ENCODE results near the gene RSKR. TPM values are rescaled to one million over a fixed set of nuclear protein-coding genes. Genes with fewer than 3 reads are reported as not detected.
A peak's percentile ranks its signal among the peaks of the same experiment; 100 is the strongest.
"Not testable (repeated sequence)": the region's sequence is repeated elsewhere in the genome, so short reads cannot be mapped to it uniquely, and the experiment has no call there.

Gene RSKR, protein sequence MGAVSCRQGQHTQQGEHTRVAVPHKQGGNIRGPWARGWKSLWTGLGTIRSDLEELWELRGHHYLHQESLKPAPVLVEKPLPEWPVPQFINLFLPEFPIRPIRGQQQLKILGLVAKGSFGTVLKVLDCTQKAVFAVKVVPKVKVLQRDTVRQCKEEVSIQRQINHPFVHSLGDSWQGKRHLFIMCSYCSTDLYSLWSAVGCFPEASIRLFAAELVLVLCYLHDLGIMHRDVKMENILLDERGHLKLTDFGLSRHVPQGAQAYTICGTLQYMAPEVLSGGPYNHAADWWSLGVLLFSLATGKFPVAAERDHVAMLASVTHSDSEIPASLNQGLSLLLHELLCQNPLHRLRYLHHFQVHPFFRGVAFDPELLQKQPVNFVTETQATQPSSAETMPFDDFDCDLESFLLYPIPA
- total RNA-seq (13.0 TPM), polyA plus RNA-seq (2.4 TPM)

DNA sequence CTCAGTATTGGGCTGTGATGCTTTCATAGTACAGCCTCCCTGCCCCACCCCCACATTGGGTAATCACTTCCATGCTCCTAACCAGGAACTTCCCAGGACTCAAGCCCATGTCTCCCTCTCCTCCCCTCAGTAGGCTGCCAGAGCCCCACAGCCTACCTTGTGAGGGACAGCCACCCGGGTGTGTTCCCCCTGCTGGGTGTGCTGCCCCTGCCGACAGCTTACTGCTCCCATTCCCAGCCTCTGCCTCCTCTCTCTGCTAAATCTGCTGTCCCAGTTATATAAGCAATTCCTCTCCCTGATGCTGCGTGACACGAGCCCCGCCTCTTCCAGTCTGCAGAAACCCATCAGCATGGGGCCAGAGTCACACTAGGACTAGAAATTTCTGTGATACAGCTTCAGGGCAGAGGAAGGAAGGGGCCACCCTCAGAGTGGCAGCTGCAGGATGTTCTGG lies at the start of gene RSKR:
RSKR (minus strand) TSS at position 255 of the 451 bp plus-strand sequence; CDS start at position 231, 24 bp downstream.
- peaks cover 3% of the 10 kb centered on the region for H3K36me3 ChIP-seq (ENCODE audit: insufficient read depth)
- no peaks in the 10 kb centered on the region for H3K4me1 ChIP-seq (ENCODE audit: insufficient read depth)
- DNase-seq (ENCODE audit: extremely low spot score): no peak
- H3K4me3 ChIP-seq (ENCODE audit: low read depth, low read length): no peak within 1 kb of the TSS
- WGBS: 74% methylated on average over 5 of the region's 5 CpGs
- H3K27ac ChIP-seq (ENCODE audit: low read depth): no peak within 1 kb of the TSS

DNA sequence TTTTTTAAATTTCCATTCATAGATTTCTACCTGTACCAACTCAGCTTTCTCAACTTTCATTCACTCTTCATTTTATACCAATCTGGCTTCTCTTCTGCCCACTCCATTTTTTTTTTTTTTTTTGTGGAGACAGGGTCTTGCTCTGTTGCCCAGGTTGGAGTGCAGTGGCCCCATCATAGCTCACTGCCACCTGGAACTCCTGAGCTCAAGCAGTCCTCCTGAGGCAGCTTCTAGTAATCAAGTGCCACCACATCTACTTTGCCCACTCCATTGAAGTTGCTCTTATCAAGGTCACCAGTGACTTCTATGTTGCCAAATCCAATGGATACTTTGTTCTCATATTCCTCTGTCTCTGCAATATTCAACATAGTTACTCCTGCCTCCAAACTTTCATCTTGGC lies 49.7 kb upstream of the RSKR start:
- Histone ChIP-seq H3K4me1 (ENCODE audit: insufficient read depth) (peaks cover 5% of the 10 kb centered on the region), H3K27ac (ENCODE audit: low read depth) (no peak overlapping the region), H3K4me3 (ENCODE audit: low read depth, low read length) (no peak overlapping the region), H3K36me3 (ENCODE audit: insufficient read depth) (peaks cover 2% of the 10 kb centered on the region)
- no peak for DNase-seq (ENCODE audit: extremely low spot score)

DNA sequence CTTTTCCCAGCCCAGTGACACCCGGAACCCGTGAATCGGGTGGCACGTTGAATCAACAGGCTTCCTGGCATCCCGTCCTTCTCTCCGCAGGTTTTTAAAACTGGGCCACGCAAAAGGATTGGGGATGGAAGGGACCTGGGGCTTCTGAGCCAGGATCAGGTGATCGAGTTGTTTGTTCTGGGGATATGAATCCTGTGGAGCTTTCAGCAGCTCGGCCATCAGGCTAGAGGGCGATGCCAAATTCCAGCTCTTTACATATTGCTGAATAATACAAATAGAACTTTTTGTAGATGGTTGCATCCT lies 48.5 kb upstream of the RSKR start:
- Histone ChIP-seq H3K4me1 (ENCODE audit: insufficient read depth) (peaks cover 5% of the 10 kb centered on the region), H3K4me3 (ENCODE audit: low read depth, low read length) (peak overlapping the region; percentile 76), H3K36me3 (ENCODE audit: insufficient read depth) (peaks cover 3% of the 10 kb centered on the region), H3K27ac (ENCODE audit: low read depth) (peak overlapping the region; percentile 98)
- DNase-seq (ENCODE audit: extremely low spot score): no peak
- under 1% methylated on average over 10 of the region's 10 CpGs for WGBS

DNA sequence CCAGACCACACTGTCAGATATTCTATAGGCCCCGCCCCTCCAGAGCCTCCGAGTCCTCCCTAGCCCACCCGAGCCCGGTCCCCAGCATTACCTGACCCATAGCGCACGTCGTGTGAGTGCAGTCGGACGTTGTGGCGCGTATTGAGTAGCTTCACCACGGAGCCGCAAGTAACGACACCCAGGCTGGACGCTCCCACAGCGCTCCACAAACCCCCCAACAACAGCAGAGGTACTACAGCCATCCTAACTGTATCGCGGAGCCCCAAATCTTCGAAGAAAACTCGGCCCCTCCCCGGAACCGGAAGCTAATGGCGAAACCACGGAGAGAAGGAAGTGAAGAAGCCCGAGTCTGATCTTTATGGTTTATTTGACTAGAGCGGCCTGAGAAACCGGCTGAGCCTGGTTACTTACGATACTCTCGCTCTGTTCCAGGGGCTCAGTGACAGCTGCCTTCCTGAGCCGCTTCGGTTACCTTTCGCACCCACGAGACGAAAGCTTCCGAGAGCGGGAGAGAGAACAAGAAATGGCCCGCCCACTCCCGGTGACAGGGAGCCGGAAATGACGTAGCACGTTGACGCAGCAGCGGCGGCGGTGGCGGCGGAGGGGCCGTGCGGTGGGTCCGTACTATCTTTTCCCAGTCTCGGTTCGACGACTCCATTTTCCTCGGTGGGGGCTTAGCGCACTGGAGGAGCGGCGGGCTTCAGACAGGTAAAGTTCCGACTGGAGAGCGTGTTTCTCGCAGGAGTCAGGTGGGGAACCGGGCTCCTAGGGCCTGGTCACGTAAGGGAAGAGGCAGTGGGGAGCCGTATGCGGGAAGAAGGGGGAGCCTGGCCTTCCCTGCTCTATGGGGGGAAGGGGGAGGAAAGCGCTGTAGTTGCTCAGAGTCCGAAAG lies 47.9 kb upstream of the RSKR start, which contains the start of the genes SDF2 and SUPT6H:
SDF2 (minus strand) TSS at position 272 of the 892 bp plus-strand sequence; CDS start at position 242, 30 bp downstream.
SUPT6H (plus strand) TSS at position 571 of the 892 bp plus-strand sequence. CDS start 11,197 bp downstream, outside the sequence.
- peak; percentile 88 for DNase-seq (ENCODE audit: extremely low spot score)
- peak within 1 kb of the TSS; percentile 98 for H3K27ac ChIP-seq (ENCODE audit: low read depth)
- WGBS: under 1% methylated on average over 66 of the region's 66 CpGs
- H3K36me3 ChIP-seq (ENCODE audit: insufficient read depth): peaks cover 3% of the 10 kb centered on the region
- peak within 1 kb of the TSS; percentile 76 for H3K4me3 ChIP-seq (ENCODE audit: low read depth, low read length)
- H3K4me1 ChIP-seq (ENCODE audit: insufficient read depth): peaks cover 5% of the 10 kb centered on the region

DNA sequence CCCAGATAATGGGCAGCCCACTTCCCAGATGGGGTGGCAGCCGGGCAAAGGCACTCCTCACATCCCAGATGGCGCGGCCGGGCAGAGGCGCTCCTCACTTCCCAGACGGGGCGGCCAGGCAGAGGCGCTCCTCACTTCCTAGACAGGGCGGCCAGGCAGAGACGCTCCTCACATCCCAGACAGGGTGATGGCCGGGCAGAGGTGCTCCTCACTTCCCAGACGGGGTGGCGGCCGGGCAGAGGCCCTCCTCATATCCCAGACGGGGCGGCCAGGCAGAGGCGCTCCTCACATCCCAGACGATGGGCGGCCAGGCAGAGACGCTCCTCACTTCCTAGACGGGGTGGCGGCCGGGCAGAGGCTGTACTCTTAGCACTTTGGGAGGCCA lies 45.5 kb upstream of the RSKR start:
- WGBS: 97% methylated on average over 23 of the region's 23 CpGs
- not testable (repeated sequence) for H3K27ac ChIP-seq (ENCODE audit: low read depth); H3K36me3 ChIP-seq (ENCODE audit: insufficient read depth); H3K4me1 ChIP-seq (ENCODE audit: insufficient read depth); H3K4me3 ChIP-seq (ENCODE audit: low read depth, low read length); DNase-seq (ENCODE audit: extremely low spot score)

DNA sequence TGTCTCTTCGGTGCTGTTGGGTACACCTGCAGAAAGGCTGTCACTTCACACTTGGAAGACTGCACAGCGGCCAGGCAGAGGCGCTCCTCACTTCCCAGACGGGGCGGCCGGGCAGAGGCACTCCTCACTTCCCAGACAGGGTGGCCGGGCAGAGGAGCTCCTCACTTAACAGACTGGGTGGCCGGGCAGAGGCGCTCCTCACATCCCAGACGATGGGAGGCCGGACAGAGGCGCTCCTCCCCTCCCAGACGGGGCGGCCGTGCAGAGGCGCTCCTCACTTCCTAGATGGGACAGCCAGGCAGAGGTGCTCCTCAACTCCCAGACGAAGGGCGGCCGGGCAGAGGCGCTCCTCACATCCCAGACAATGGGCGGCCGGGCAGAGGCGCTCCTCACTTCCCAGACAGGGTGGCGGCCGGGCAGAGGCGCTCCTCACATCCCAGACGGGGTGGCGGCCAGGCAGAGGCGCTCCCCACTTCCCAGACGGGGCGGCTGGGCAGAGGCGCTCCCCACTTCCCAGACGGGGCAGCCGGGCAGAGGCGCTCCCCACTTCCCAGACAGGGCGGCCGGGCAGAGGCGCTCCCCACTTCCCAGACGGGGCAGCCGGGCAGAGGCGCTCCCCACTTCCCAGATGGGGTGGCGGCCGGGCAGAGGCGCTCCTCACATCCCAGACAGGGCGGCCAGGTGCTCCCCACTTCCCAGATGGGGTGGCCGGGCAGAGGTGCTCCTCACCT lies 44.9 kb upstream of the RSKR start:
- WGBS: 97% methylated on average over 46 of the region's 46 CpGs
- not testable (repeated sequence) for H3K4me3 ChIP-seq (ENCODE audit: low read depth, low read length); H3K4me1 ChIP-seq (ENCODE audit: insufficient read depth); DNase-seq (ENCODE audit: extremely low spot score); H3K27ac ChIP-seq (ENCODE audit: low read depth); H3K36me3 ChIP-seq (ENCODE audit: insufficient read depth)

DNA sequence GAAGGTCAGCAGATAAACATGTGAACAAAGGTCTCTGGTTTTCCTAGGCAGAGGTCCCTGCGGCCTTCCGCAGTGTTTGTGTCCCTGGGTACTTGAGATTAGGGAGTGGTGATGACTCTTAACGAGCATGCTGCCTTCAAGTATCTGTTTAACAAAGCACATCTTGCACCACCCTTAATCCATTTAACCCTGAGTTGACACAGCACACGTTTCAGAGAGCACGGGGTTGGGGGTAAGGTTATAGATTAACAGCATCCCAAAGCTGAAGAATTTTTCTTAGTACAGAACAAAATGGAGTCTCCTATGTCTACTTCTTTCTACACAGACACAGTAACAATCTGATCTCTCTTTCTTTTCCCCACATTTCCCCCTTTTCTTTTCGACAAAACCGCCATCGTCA lies 44.4 kb upstream of the RSKR start:
- DNase-seq (ENCODE audit: extremely low spot score); H3K36me3 ChIP-seq (ENCODE audit: insufficient read depth): not testable (repeated sequence)
- 92% methylated on average over 6 of the region's 8 CpGs for WGBS

DNA sequence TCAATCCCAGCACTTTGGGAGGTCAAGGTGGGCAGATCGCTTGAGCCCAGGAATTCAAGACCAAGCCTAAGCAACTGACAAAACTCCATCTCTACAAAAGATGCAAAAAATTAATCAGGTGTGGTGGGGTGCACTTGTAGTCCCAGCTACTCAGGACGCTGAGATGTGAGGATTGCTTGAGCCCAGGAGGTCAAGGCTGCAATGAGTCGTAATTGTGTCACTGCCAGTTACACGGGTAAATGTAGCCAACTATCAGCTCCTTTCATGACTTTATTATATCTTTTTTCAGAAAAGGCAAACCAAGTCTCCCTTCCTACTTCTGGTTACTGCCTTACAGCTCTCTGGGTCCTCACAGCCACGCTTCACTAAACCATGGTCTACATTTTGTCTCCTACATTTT lies 43.8 kb upstream of the RSKR start:
- Histone ChIP-seq H3K27ac (ENCODE audit: low read depth) (no peak overlapping the region), H3K36me3 (ENCODE audit: insufficient read depth) (peaks cover 3% of the 10 kb centered on the region), H3K4me3 (ENCODE audit: low read depth, low read length) (no peak overlapping the region), H3K4me1 (ENCODE audit: insufficient read depth) (no peaks in the 10 kb centered on the region)
- 85% methylated on average over 5 of the region's 5 CpGs for WGBS
- DNase-seq (ENCODE audit: extremely low spot score): no peak

More for the DNA sequence above, 44.4 kb upstream of the RSKR start:
- H3K4me3 ChIP-seq (ENCODE audit: low read depth, low read length); H3K4me1 ChIP-seq (ENCODE audit: insufficient read depth); H3K27ac ChIP-seq (ENCODE audit: low read depth): not testable (repeated sequence)

DNA sequence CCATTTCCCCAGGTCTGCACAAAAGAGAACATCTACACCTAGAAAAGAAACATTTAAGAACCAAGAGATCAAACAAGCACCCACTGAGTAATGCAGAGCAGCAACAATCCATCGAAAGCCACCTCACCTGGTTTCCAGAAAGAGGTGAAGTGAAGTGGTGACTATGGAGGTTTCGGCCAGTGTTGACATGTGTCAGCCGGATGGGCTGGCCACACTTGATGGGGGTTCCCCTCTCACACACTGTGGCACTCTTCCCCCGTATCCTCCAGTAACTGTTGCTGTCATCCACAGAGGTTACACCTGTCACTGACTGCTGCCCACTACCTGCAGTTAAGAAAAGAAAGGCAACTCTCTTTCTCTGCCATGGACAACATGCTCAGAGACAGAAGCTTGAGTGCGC lies 41.2 kb upstream of the RSKR start:
- Histone ChIP-seq H3K4me3 (ENCODE audit: low read depth, low read length) (no peak overlapping the region), H3K4me1 (ENCODE audit: insufficient read depth) (no peaks in the 10 kb centered on the region), H3K27ac (ENCODE audit: low read depth) (no peak overlapping the region), H3K36me3 (ENCODE audit: insufficient read depth) (peaks cover 3% of the 10 kb centered on the region)
- 94% methylated on average over 5 of the region's 5 CpGs for WGBS
- DNase-seq (ENCODE audit: extremely low spot score): no peak

DNA sequence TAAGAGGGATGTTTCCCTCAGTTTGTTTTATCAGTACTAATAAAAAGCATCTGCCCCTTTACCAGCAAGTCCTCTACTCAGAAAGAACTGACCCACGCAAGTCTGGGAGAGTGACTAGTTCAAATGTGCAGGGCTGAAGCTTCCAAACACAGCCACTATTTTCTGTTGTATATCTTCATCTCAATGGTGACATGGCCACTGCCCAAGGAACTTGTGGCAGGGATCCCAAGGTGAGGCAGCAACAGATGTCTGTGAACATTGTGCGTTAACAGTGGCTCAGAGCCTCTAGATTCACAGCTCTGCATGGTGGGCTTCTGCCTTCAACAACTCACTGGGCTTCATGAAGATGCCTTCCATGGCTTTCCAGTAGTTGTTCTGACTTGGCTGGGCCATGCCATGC lies 34.7 kb upstream of the RSKR start:
- 83% methylated on average over 2 of the region's 2 CpGs for WGBS
- Histone ChIP-seq H3K4me1 (ENCODE audit: insufficient read depth) (no peaks in the 10 kb centered on the region), H3K36me3 (ENCODE audit: insufficient read depth) (no peaks in the 10 kb centered on the region), H3K4me3 (ENCODE audit: low read depth, low read length) (no peak overlapping the region), H3K27ac (ENCODE audit: low read depth) (no peak overlapping the region)
- no peak for DNase-seq (ENCODE audit: extremely low spot score)

DNA sequence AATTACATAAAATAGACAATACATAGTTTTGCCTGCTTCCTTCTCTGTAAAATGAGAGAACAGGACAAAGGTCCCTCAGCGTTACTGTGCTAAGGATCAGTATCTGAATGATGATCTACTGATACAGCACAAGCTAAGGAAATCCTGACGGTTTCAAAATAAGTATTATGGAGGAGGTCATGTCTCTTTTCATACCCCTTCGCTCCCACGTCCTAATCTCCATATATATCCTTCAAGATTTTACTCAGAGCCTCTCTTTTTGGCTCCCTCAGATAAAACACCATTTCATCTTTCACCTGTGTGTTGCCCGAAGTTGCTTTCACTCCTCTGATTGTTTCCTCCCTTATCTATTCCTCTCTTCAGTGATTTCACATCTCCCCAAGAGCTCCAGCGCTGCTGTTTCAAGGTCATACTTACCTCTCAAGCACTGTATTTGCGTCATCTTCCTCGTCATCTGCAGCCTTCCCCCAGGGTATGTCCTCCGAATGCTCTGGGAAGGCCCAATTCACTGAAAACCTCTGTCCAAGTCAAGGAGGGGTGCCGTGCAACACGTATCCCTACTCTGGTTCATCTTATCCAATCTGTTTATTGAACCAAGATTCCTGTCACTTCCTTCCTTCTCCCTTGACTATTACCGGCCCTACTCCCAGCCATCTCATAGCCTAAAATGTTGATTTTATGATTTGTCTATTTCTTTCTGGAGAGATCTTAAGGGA lies 32.2 kb upstream of the RSKR start:
- WGBS: 64% methylated on average over 12 of the region's 12 CpGs
- no peaks in the 10 kb centered on the region for H3K36me3 ChIP-seq (ENCODE audit: insufficient read depth)
- peak overlapping the region; percentile 97 for H3K4me3 ChIP-seq (ENCODE audit: low read depth, low read length)

DNA sequence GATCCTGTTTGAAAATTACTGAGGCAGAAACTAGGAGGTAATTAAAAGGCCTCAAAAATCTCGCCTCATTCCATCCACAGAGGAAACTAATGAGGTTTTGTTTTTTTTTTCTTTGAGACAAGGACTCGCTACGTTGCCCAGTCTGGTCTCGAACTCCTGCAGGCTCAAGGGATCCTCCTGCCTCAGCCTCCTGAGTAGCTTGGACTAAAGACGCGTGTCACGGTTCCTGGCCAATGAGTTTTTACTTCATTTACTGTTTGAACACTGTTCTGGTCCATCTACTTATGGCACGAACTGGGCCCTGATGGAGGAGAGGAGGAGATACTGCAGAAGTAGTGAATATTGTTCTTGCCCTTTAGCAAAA lies 31.6 kb upstream of the RSKR start:
- Histone ChIP-seq H3K36me3 (ENCODE audit: insufficient read depth) (no peaks in the 10 kb centered on the region), H3K4me1 (ENCODE audit: insufficient read depth) (no peaks in the 10 kb centered on the region), H3K27ac (ENCODE audit: low read depth) (peak overlapping the region; percentile 91), H3K4me3 (ENCODE audit: low read depth, low read length) (peak overlapping the region; percentile 97)
- WGBS: 35% methylated on average over 8 of the region's 8 CpGs
- DNase-seq (ENCODE audit: extremely low spot score): no peak

More for the DNA sequence above, 32.2 kb upstream of the RSKR start:
- DNase-seq (ENCODE audit: extremely low spot score): no peak
- Histone ChIP-seq H3K27ac (ENCODE audit: low read depth) (peak overlapping the region; percentile 91), H3K4me1 (ENCODE audit: insufficient read depth) (no peaks in the 10 kb centered on the region)
